Astrocyte (in vitro differentiated cells and primary cell): ENCODE measurements around the gene CTSW. TPM values are rescaled to one million over a fixed set of nuclear protein-coding genes. Genes with fewer than 3 reads are reported as not detected.
A peak's percentile ranks its signal among the peaks of the same experiment; 100 is the strongest.

Experiments used
- DNase-seq: peaks from one replicate; pipeline ENCODE4 v3.0.0-alpha.2; 2010; ENCODE audit warnings: low read depth
- FAIRE-seq: peaks from 2 replicates; lab custom pipeline; 2011; peaks lifted over from hg19 to GRCh38; lab: Jason Lieb, UNC
- H2AFZ ChIP-seq: 2 replicates; pipeline ENCODE4 v1.6.0; 2012; ENCODE audit warnings: low read depth, low read length, inconsistent platforms
- H3K27ac ChIP-seq: 2 replicates; pipeline ENCODE4 v1.5.1; 2011; ENCODE audit warnings: low read depth, low read length, inconsistent platforms
- H3K27me3 ChIP-seq: 2 replicates; pipeline ENCODE4 v1.6.0; 2011; ENCODE audit warnings: low read length, inconsistent platforms; ENCODE audit not compliant: insufficient read depth
- H3K36me3 ChIP-seq: 2 replicates; pipeline ENCODE4 v1.5.1; 2011; ENCODE audit warnings: low read length, inconsistent platforms; ENCODE audit not compliant: insufficient read depth
- H3K4me1 ChIP-seq: 2 replicates; pipeline ENCODE4 v1.5.1; 2011; ENCODE audit warnings: low read length, inconsistent platforms; ENCODE audit not compliant: insufficient read depth
- H3K4me2 ChIP-seq: 2 replicates; pipeline ENCODE4 v1.6.0; 2012; ENCODE audit warnings: low read length, inconsistent platforms
- H3K4me3 ChIP-seq: 2 replicates; pipeline ENCODE4 v1.5.1; 2011; ENCODE audit warnings: low read depth, mild to moderate bottlenecking, low read length, inconsistent platforms; ENCODE audit not compliant: insufficient read depth
- H3K79me2 ChIP-seq: 2 replicates; pipeline ENCODE4 v1.6.0; 2012; ENCODE audit warnings: mild to moderate bottlenecking, low read length, inconsistent platforms; ENCODE audit not compliant: insufficient read depth
- H3K9ac ChIP-seq: 2 replicates; pipeline ENCODE4 v1.6.0; 2012; ENCODE audit warnings: mild to moderate bottlenecking, low read length, inconsistent platforms
- H3K9me3 ChIP-seq: 2 replicates; pipeline ENCODE4 v1.5.1; 2012; ENCODE audit warnings: low read depth, mild to moderate bottlenecking, low read length, inconsistent platforms; ENCODE audit not compliant: insufficient read depth
- H4K20me1 ChIP-seq: 2 replicates; pipeline ENCODE4 v1.6.0; 2012; ENCODE audit warnings: low read length, inconsistent platforms; ENCODE audit not compliant: insufficient read depth
- H3K27ac Mint-ChIP-seq: one replicate; pipeline ENCODE4 v1.8.0; 2021; ENCODE audit warnings: mild to moderate bottlenecking, mixed read lengths; ENCODE audit not compliant: unreplicated experiment
- H3K27me3 Mint-ChIP-seq: one replicate; pipeline ENCODE4 v1.8.0; 2021; ENCODE audit warnings: low read depth, mixed read lengths; ENCODE audit not compliant: unreplicated experiment
- H3K36me3 Mint-ChIP-seq: one replicate; pipeline ENCODE4 v1.8.0; 2021; ENCODE audit warnings: low read depth, mixed read lengths; ENCODE audit not compliant: unreplicated experiment
- H3K4me1 Mint-ChIP-seq: one replicate; pipeline ENCODE4 v1.8.0; 2021; ENCODE audit warnings: low read depth, mixed read lengths; ENCODE audit not compliant: unreplicated experiment
- H3K4me3 Mint-ChIP-seq: one replicate; pipeline ENCODE4 v1.8.0; 2021; ENCODE audit warnings: mild to moderate bottlenecking, moderate library complexity, mixed read lengths; ENCODE audit not compliant: unreplicated experiment
- H3K9me3 Mint-ChIP-seq: one replicate; pipeline ENCODE4 v1.8.0; 2021; ENCODE audit warnings: mild to moderate bottlenecking, mixed read lengths; ENCODE audit not compliant: unreplicated experiment
- CTCF ChIP-seq: IDR thresholded peaks from 2 replicates; pipeline ENCODE4 v1.5.1; 2011; ENCODE audit warnings: low read depth, mild to moderate bottlenecking, inconsistent platforms, low read length, moderate library complexity; ENCODE audit not compliant: insufficient read depth
- EZH2 ChIP-seq: IDR thresholded peaks from 2 replicates; pipeline ENCODE4 v1.6.1; 2012; ENCODE audit warnings: mild to moderate bottlenecking, low read length, inconsistent platforms; ENCODE audit not compliant: insufficient read depth
- total RNA-seq: library from RNA; stranded (reverse); gene quantifications from 2 replicates; pipeline ENCODE4 v1.2.1, GENCODE V29; 2021

The CTSW gene
- total RNA-seq, 1 donor from 2014 or later, result not detected

GRCh38 chr11:65834202-65834601, 45.4 kb upstream of the CTSW start:
- DNase-seq (no peak), FAIRE-seq (no peak)
- Mint-ChIP-seq H3K36me3 (peaks cover 3% of the 10 kb centered on the region), H3K27me3 (peaks cover 16% of the 10 kb centered on the region), H3K9me3 (peaks cover 4% of the 10 kb centered on the region), H3K4me1 (peaks cover 2% of the 10 kb centered on the region), H3K27ac (no peak overlapping the region), H3K4me3 (no peak overlapping the region)
- Histone ChIP-seq H3K4me2 (peak overlapping the region; percentile 100), H3K27me3 (peaks cover 26% of the 10 kb centered on the region), H3K4me3 (peak overlapping the region; percentile 81), H2AFZ (peak overlapping the region; percentile 97), H3K9me3 (no peaks in the 10 kb centered on the region), H3K79me2 (peaks cover 6% of the 10 kb centered on the region), H3K9ac (peak overlapping the region; percentile 80), H4K20me1 (no peaks in the 10 kb centered on the region), H3K4me1 (peaks cover 20% of the 10 kb centered on the region), H3K36me3 (no peaks in the 10 kb centered on the region), H3K27ac (no peak overlapping the region)
- TF ChIP-seq CTCF, result no peak
- TF ChIP-seq EZH2, result no peak

- no peaks in the 10 kb centered on the region for H3K27me3 ChIP-seq
- H2AFZ ChIP-seq, result no peak overlapping the region
- H3K4me1 ChIP-seq, result no peaks in the 10 kb centered on the region
- no peak overlapping the region for H3K4me3 ChIP-seq
- no peak for FAIRE-seq
- Mint-ChIP-seq H3K36me3 (peaks cover 3% of the 10 kb centered on the region), H3K27ac (no peak overlapping the region), H3K9me3 (no peaks in the 10 kb centered on the region), H3K4me1 (no peaks in the 10 kb centered on the region), H3K27me3 (no peaks in the 10 kb centered on the region), H3K4me3 (no peak overlapping the region)
- H4K20me1 ChIP-seq, result no peaks in the 10 kb centered on the region
- H3K79me2 ChIP-seq, result no peaks in the 10 kb centered on the region
- no peak for TF ChIP-seq CTCF
- H3K9me3 ChIP-seq, result no peaks in the 10 kb centered on the region
- H3K36me3 ChIP-seq, result no peaks in the 10 kb centered on the region
- no peak overlapping the region for H3K27ac ChIP-seq
- no peak overlapping the region for H3K4me2 ChIP-seq
- no peak overlapping the region for H3K9ac ChIP-seq
- DNase-seq, result no peak
Measured at GRCh38 chr11:65842144-65842543, 37.5 kb upstream of the CTSW start.

GRCh38 chr11:65843811-65844210, 35.8 kb upstream of the CTSW start:
- Histone ChIP-seq H3K4me2 (no peak overlapping the region), H3K9ac (no peak overlapping the region), H3K36me3 (no peaks in the 10 kb centered on the region), H4K20me1 (no peaks in the 10 kb centered on the region), H3K27me3 (no peaks in the 10 kb centered on the region), H3K4me1 (no peaks in the 10 kb centered on the region), H3K4me3 (no peak overlapping the region), H3K9me3 (no peaks in the 10 kb centered on the region), H3K79me2 (no peaks in the 10 kb centered on the region), H2AFZ (no peak overlapping the region), H3K27ac (no peak overlapping the region)
- H3K27ac Mint-ChIP-seq, result no peak overlapping the region
- H3K4me3 Mint-ChIP-seq, result no peak overlapping the region
- H3K36me3 Mint-ChIP-seq, result peaks cover 3% of the 10 kb centered on the region
- no peaks in the 10 kb centered on the region for H3K9me3 Mint-ChIP-seq
- DNase-seq (no peak), FAIRE-seq (no peak)
- TF ChIP-seq CTCF (no peak), EZH2 (no peak)
- H3K27me3 Mint-ChIP-seq, result peaks cover 4% of the 10 kb centered on the region
- no peaks in the 10 kb centered on the region for H3K4me1 Mint-ChIP-seq
